ACHN (cell line): ENCODE data around the gene RS1.

Experiments
- DNase-seq: peaks from one replicate; pipeline ENCODE4 v3.0.0-alpha.2; 2015
- in situ Hi-C: cut with HindIII; loops from 2 replicates; pipeline ENCODE4 v1.10.0; 2017; ENCODE audit warnings: low sequenced_read_pairs, low pct_ligation_motif_present, low pct_unique_long_range_greater_than_20kb

The RS1 gene

DNA sequence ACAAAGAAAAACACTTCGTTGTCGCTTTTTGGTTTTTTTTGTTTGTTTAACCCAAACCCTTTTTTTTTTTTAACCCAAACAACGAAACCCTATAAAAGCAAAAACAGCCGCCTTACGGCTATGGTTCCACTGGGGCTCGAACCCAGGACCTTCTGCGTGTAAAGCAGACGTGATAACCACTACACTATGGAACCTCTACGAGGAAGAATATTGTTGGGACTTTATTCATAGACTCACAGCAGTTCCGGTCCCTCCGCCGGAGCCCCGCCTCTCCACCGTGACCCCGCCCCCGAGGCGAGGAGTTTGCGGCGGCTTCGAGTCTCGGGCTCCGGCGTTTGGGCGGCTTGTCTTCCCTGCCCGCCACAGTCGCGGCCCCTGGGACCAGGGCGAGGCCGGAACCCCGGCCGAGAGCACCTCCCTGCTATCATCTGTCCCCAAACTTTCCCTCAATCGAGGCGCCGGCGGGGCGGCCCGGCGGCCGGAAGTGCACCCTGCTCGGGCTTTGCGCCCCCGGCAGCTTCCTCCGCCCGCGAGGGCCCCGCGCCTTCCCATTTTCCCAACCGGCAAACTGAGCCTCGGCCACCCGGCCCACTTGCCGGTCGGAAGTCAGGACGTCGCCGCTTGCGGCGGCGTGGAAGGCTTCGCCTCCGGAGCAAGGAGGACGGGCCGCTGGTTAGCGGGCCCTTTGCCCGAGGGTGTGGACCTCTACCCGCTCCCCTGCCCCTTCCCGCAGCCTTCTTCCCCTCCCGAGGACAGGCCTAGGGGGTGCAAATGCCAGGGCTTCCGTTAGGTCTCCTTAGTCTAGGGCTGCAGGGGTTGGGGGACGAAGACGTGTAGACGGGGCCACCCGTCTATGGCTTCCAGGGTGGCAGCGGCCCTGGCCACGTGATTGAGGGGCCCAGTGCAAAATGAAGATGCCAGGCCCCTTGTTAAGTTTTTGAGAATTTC lies 3.2 kb upstream of the RS1 start:
- DNase-seq = peak; percentile 56
- in situ Hi-C loops = no loop called here

DNA sequence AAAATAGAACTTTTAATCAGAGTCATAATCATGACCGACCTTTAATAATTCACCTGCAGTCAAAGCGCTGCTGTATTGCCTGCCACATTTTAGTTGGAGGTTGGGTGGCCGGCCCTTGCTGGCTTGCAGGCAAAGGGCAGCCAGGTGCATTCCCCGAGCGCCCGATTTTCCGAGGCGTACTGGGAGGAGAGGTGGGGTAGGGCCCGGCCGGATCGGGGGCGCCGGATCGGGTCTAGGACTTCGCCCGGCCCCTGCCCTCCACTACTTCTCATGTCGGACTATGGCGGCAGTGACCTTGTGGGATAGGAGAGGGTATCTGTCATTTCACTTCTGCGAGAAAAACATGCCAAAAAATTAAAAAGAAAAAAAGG lies 2.5 kb upstream of the RS1 start:
- DNase-seq = no peak
- in situ Hi-C loops = no loop called here

DNA sequence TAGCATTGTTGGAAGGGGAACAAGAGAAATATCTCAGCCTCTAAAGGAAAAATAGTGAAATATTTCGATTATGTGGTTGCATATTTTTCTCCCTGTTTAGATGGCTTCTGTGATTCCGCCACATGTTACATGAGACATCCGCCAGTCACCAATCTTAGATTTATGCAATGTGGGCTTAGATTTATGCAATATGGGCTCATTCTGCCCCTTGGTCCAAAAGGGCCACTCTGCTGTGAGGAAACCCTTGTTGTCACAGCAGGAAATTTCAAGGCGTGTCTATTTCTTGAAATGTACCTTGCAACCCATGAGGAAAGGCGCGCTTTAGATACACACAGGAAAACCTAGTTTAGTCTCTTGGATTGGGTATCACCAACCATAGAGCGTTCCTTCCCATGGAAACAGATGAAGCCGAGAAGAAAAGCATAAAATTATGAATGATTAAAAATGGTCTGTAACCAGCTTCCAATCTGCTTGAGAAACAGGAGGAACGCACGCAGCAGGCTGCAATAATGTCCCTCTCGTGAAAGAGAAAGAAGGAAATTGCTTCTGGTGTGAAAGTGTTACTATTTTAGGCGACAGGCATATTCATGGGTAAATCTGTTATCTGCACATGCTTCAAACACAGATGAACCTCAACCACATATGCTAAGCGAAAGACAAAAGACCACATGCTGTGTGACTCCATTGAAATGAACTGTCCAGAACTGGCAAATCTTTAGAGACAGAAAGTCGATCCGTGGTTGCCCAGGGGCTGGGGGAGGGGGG lies 3.7 kb downstream of the RS1 start:
- in situ Hi-C loops = no loop called here
- DNase-seq = no peak

DNA sequence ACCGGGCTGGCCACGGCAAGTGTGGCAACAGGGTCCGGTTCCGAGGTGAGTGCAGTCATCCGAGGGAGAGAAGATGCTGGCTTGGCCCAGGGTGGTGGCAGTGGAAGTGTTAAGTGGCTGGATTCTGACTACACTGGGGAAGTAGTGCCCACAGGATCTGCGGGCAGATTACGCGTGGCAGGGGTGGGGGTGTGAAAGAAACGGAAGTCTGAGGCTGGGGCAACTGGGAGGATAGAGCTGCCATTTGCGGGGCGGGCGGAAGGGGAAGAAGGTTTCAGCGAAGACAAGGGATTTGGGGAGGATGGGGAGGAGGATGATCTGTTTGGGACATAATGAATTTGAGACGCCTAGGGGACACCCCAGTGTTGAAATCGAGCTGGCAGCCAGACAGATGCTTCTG lies 5.3 kb downstream of the RS1 start:
- no peak for DNase-seq

DNA sequence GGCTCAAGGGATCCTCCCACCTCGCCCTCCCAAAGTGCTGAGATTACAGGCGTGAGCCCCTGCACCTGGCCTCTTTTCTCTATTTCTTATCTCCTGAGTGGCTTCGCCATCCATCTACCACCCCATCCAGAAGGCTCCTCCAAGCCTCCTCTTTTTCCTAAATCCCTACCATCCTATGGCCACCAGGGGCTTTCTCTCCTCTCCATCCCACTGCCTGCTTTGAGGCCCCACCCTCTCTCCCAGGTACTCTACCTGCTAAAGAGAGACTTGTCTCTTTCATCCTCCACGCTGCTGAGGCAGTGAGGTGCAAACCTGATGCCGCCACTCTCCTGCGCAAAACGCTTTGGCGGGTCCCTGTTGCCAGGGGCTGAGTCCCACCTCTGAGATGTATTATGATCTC lies 7.0 kb downstream of the RS1 start:
- DNase-seq = no peak
- in situ Hi-C loops = no loop called here

More for the DNA sequence above, 5.3 kb downstream of the RS1 start:
- in situ Hi-C loops = no loop called here

DNA sequence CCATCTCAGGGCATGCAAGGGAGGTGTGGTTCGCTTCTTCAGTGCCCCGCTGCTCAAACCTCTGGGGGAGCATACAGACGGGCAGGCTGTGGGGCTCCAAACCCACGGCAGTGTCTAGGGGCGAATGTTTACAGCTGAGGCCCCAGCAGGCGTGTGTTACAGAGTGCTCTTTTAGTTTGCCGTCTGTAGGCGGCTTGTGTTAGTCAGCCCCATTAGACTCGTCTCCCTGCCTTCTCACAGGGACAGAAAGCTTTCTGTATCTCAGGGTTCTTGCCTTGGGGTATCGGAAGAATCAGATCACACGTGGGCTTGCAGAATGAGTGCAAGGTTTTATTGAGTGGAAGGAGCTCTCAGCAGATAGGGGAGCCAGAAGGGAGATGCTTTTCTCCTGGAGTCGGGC lies 10.6 kb downstream of the RS1 start:
- in situ Hi-C loops = no loop called here
- no peak for DNase-seq

DNA sequence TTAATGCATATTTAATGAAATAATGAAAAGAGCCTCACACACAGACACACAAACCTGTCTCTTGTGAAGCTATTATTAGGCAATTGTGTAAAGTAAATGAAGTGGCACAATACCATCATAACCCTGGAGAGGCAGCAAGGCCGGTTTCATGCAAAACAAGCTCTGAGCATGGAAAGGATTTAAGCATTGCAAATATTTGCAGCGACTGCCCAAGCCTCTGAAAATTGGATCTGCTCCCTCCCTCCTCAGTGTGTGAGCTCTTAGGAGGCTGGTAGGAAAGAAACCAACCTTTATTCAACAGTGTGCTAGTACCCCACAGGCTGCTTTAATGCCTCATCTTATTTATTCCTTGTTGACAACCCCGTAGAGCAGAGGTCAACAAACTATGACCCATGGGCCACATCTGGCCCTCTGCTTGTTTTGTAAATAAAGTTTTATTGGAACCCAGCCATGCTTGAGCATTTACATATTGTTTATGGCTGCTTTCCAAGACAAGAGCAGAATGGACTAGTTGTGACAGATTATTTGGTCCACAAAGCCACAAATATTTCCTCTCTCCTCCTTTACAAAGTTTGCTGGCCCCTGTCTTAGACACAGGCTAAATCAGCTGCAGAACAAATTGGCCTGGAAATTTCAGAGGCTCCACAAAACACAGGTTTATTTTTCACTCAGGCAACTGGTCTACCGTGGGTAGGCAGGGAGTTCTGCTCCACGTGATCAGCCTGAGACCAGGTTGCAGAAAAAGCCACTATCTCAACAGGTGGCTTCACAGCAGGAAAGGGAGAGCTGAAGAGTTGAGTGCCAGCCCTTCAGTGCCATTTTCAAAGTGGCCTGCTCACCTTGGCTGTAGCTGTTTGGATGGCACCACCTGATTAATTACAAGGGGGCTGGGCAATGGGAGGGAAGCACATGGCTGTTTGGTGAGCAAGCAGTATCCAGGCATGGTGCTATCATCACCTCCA lies 16.8 kb downstream of the RS1 start:
- in situ Hi-C loops = no loop called here

DNA sequence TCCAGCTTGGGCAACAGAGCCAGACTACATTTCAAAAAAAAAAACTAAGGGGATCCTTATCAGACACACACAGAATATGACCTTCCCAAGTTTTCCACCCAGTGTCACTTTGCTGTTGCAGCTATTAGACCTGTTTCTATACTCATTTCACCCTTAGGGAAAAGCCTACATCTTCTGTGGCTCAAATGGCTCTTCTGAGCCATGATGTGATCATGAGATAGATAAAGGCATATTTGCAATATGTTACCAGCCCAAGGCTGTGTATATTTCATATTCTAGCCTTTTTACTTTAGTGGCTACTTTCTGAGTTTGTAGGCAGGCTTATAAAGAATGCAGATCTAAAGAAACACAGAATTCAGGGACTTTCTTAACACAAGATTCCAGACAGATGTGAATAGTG lies 19.3 kb downstream of the RS1 start:
- in situ Hi-C loops = no loop called here
- DNase-seq = no peak

More for the DNA sequence above, 16.8 kb downstream of the RS1 start:
- no peak for DNase-seq

DNA sequence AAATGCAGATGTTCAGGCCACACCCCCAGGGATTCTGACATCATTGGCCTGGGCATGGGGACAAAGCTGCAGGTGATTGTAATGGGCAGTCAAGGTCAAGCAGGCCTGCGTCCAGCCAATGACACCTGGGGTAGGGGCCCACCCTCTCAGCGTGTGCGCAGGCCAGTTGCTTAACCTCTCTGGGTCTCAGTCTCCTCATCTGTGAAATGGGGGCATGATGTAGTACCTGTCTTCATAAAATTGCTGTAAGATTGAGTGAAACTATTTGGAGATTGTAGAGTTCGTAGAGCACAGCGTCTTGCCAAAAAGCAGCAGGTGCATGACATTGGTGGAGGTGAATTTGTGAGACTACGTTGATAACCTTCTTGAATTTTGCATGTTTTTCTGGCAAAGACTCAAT lies 21.2 kb downstream of the RS1 start:
- in situ Hi-C loops = no loop called here
- DNase-seq = no peak

DNA sequence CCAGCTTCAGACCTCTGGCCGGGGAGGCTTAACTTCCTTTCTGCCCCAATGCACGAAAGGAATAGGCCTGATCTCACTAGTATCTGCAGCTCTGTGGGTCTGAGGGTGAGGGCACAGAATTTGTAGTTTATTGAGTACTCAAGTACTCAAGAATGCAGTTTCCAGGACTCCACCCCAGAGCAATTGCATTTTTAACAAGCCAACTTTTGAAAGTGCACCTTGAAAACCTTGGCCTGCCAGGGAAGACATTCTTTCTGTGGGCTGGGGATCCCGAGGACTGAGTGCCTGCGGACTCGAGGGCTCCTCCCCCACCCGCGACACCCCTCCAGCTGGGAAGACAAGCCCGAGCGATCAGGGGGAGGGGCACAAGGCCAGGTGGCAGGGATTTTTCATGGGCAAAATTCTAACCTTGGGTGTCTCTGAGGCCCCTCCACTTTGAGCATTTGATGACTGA lies 22.4 kb downstream of the RS1 start:
- in situ Hi-C loops = no loop called here
- no peak for DNase-seq

DNA sequence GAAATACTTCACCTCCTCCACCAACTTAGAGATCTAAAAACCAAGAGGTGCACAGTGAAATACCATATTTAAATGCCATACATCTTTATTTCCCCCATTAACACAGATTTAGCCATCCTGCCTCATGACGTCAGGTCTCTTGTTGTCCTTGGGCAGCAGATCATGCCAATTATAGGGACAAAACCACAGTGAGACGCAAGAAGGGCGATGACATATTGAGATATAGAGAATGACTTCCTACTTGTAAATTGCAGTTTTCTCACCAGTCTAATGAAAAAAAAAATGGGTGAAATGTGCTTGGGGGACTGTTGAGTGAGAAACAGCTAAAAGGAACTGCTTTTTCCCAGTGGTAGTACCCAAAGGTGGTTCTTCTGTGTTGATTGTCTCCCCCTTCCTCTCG lies 24.3 kb downstream of the RS1 start:
- in situ Hi-C loops = no loop called here
- no peak for DNase-seq

DNA sequence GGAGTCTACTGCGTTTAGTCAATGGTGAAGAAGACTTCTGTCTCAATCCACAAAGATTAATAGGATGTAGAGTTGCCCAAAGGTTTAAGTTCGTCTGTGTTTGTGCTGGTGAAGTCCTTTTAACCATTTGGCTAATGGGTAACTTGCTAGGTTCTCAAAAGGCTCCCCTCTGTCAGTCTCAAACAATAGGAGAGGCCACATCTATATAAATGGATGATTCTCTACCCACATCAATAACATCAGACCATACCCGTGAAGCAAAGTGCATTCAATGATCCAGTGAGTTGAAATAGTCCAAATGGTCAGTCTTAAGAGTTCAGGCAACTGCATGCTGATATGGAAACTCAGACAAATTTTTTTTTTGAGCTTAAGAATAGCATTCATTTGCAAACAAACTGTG lies 28.1 kb downstream of the RS1 start:
- no peak for DNase-seq
- in situ Hi-C loops = no loop called here

DNA sequence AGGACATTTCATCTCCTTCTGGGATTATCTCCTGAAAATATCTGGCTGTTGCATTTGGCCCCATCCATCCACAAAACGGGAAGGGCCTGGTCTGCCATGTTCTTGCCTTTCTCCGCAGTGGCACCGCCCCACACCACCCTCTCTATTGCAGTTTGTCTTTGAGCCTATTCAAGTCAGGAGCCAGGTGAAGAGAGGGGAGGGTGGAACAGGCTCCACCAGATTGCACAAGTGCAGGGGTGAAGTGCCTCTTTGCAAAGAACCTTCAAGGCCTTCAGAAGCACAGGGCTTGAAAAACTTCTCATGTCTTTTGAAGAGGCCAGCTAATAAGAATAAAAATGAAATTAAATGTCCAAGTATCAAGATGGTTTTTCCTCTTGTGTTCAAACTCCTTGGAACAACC lies 28.7 kb downstream of the RS1 start:
- in situ Hi-C loops = no loop called here
- no peak for DNase-seq

DNA sequence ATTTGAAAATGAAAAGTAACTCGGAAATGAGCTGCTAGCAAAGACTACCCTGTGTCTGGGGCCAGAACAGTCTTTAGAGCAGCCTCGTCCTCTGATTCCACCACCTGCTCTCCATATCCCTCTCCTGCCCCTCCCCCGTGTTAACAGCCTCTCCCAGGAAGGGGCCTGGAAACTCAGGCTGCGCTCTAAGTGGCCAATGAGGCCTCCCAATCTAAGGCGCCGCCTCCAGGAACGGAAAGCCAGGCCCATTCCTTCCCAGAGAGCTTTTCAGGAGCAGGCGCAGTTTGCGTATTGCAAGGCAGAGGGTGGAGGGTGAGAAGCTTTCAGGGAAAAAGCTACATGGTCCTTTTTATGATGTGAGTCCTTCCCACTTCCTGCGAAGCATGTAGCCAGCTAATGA lies 31.2 kb downstream of the RS1 start:
- no peak for DNase-seq
- in situ Hi-C loops = no loop called here

DNA sequence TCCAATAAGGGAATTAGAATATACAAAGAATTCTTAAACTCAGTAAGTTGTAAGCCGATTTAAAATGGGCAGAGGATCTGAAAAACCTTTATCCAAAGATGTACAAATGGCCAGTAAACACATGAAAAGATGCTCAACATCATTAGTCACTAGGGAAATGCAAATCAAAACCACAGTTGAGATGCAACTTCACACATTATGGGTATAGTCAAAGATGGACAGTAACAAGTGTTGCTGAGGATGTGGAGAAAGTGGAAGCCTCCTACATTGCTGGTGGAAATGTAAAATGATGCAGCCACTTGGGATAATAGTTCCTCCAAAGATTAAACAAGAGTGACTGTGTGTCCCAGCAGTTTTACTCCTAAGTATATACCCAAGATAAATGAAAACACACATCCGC lies 32.6 kb downstream of the RS1 start:
- no peak for DNase-seq
- in situ Hi-C loops = no loop called here

DNA sequence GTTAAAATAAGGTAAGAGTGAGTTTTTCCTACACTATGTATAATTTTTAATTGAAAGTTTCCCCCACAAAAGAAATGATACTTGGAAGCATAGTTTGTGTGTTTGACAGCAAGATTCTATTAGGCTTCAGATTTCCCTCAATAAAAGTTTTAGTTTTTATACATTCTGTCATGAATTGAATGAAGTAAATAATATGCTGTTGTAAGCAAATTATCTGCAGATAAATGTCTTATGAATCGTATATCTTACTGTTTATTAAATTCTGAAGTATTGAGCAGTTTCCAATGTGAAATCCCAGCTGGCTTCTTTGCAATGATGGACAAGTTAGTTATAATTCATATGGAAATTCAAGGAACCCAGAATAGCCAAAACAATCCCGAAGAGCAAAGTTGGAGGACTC lies 33.5 kb downstream of the RS1 start:
- in situ Hi-C loops = no loop called here

DNA sequence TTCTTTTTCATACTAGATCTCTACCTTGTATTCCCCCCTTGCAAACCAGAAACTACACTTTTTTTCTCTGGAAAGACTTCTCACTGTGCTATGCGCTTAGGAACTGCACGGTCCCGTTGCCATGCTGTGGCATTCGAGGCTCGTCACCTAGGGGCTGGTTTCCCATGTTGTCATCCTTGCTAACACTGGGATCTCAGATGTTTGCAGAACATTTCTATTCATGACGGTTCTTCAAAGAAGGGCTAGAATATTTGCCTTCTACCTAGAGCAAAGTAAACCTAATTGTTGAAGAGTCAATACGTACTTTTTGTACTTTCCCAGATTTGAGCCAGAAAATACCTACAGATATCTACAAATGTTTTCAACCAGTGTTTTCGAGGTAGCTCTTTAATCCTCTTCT lies 41.0 kb downstream of the RS1 start:
- in situ Hi-C loops = no loop called here
- DNase-seq = no peak

More for the DNA sequence above, 33.5 kb downstream of the RS1 start:
- DNase-seq = no peak

DNA sequence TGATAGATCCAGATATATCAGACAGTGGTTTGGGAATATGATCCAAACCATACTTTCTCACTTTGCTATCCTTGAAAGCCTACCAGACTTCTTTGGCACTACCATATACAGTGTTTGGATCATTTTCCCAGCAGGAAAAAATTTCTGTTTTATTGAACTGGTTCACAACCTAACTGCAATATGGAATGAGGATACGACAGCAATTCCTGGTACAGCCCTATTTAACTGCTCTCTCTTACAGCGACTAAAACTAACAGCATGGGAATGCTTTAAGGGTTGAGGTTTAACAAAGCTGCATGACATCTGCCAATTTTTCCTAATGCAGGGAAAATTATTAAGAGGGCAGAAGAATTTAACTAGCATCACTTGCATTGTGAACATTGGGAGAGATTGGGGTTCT lies 47.3 kb downstream of the RS1 start:
- in situ Hi-C loops = no loop called here
- no peak for DNase-seq

DNA sequence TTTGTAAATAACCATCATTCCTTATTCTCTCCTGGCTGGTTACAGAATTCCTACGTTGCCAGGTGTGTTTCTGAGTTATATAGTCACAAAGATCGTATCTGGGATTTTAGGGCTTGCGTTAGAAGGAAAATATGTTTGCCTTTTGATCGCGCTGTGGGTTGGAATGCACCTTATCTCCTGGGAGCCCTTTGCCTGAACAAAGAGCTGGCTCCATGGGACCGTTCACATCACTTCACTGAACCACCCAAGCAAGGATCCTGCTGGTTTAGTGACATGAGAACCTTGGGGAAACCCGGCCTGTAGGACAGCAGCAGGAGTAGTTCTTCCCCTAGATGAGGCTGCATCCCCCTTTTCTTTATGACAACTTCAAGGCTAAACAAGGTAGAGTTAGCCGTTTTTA lies 51.6 kb downstream of the RS1 start:
- no peak for DNase-seq
- in situ Hi-C loops = no loop called here
